Body of pancreas (tissue), 4 donors: Measurements from ENCODE around the gene DPEP2NB. TPM values are rescaled to one million over a fixed set of nuclear protein-coding genes. Genes with fewer than 3 reads are reported as not detected.

Source experiments
- ATAC-seq: fragments of 150-250 bp; one replicate; pipeline ENCODE4 v1.9.1; 2016
- DNase-seq, 4 donors: peaks; one replicate each; pipeline ENCODE4 v3.0.0-alpha.2; 2019
- H3K27ac ChIP-seq, 4 donors: fragments of 200-600 bp; sonication (generic); 1 replicate in 3 of 4; 2 replicates in 1 of 4; pipeline versions ENCODE4 v1.5.1 to v1.6.1; 2016 to 2019; ENCODE audit warnings: mild to moderate bottlenecking in 1 of 4, mixed read lengths in 1 of 4, moderate library complexity in 1 of 4
- H3K27me3 ChIP-seq, 2 donors: fragments of 200-600 bp; sonication (generic); one replicate each; pipeline ENCODE4 v1.6.0; 2016; ENCODE audit warnings: mild to moderate bottlenecking in 1 of 2
- H3K36me3 ChIP-seq, 2 donors: fragments of 200-600 bp; sonication (generic); replicated peaks in 1 of 2; 2 replicates each; pipeline ENCODE4 v1.5.1; 2016; ENCODE audit warnings: low read depth in 2 of 2; ENCODE audit not compliant: insufficient read depth in 1 of 2
- H3K4me1 ChIP-seq: fragments of 200-600 bp; sonication (generic); one replicate; pipeline ENCODE4 v1.6.0; 2016
- H3K4me3 ChIP-seq, 2 donors: fragments of 200-600 bp; sonication (generic); 1 replicate in 1 of 2; 2 replicates in 1 of 2; pipeline ENCODE4 v1.5.1; 2016 to 2019
- H3K9me3 ChIP-seq, 3 donors: fragments of 200-600 bp; sonication (generic); 1 replicate in 2 of 3; 2 replicates in 1 of 3; pipeline ENCODE4 v1.5.1; 2016
- CTCF ChIP-seq, 7 experiments: fragments of 450-650 bp in 4 of 7; fragments of 200-600 bp in 3 of 7; sonication (generic) in 3 of 7; IDR thresholded peaks; one replicate each; pipeline ENCODE4 v1.5.1; 2016 to 2019; ENCODE audit warnings: antibody characterized with exemption in 7 of 7
- POLR2A ChIP-seq, 3 donors: fragments of 450-650 bp; IDR thresholded peaks; one replicate each; pipeline ENCODE4 v1.6.1; 2016; ENCODE audit warnings: antibody characterized with exemption in 3 of 3, mild to moderate bottlenecking in 2 of 3
- WGBS, 2 donors: methylation state at CpG; one replicate each; pipeline ENCODE4 v1.1.5; 2017; 5-methylcytosine and 5-hydroxymethylcytosine counted together
- intact Hi-C: fragments of 100-400 bp; cut with DNase I; formaldehyde crosslinking; loops from one replicate; pipeline ENCODE4 v1.15.1; 2023
- total RNA-seq, 2 donors: library from RNA; depleted of rRNA; stranded (reverse); fragments of >200 nt; gene quantifications; one replicate each; pipeline ENCODE4 v1.1.0, GENCODE V29; 2016

Gene DPEP2NB
- total RNA-seq, 2 donors from 2014 or later = not detected

DNA sequence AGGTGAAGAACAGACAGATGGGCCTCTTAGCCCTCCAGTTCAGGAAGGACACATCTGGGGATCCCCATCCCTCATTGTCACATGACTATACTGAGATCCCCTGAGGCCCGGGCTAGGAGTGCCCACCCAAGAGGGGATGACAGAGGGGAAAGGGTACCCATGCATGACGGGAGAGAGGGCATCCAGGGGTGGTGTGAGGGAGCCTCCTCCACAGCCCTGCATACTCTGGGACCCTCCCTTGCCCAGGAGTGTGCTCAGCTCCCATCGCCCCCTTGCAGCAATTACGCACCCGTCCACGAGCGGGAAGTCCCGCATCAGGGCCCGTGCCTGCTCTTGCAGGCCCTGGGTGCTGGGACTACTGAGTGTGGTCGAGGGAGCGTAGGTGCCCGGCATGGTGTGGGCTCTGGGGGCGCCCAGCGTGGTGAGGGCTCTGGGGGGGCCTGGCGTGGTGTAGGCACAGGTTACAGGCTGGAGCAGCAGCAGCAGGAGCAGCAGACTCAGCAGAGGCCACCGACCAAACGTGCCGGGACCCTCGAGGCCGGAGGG lies 23.0 kb downstream of the DPEP2NB start:
- peaks cover 10% of the 10 kb centered on the region for H3K4me1 ChIP-seq
- DNase-seq (no peak), ATAC-seq (no peak)
- no peaks in the 10 kb centered on the region for H3K9me3 ChIP-seq
- no peaks in the 10 kb centered on the region for H3K36me3 ChIP-seq
- intact Hi-C loops = no loop called here
- TF ChIP-seq POLR2A (IDR thresholded peaks at IDR 0.05) = no peak
- no peak for TF ChIP-seq CTCF (IDR thresholded peaks at IDR 0.05)
- WGBS, 2 donors = 41 to 43% methylated on average over 2 to 13 of the region's 20 CpGs
- H3K27ac ChIP-seq = no peak overlapping the region
- H3K4me3 ChIP-seq = no peak overlapping the region
- no peaks in the 10 kb centered on the region for H3K27me3 ChIP-seq

DNA sequence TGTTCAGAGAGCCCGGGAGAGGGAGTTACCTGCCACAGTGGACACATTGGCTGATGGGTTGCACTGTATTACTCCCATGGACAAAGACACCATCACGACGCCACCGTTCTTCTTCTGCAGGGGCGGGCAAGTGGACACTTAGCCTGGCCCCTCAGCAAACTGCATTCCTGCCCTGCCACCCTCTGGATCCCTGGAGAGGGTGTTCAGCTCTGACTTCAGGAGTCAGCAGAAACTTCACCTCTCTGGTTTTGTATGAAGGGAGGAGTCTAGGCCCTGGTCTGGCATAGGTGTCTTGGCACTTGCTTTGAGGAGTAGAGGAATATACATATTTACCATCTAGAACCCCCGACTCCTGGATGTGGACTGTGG lies 25.7 kb downstream of the DPEP2NB start:
- no peak for ATAC-seq
- H3K4me3 ChIP-seq = no peak overlapping the region
- H3K9me3 ChIP-seq = no peaks in the 10 kb centered on the region
- H3K4me1 ChIP-seq = peaks cover 11% of the 10 kb centered on the region
- WGBS, 2 donors = 73 to 78% methylated on average over 6 of the region's 6 CpGs
- H3K27me3 ChIP-seq = no peaks in the 10 kb centered on the region
- TF ChIP-seq POLR2A (IDR thresholded peaks at IDR 0.05) (no peak), CTCF (IDR thresholded peaks at IDR 0.05) (no peak)
- H3K27ac ChIP-seq = no peak overlapping the region
- intact Hi-C loops = no loop called here
- H3K36me3 ChIP-seq = no peaks in the 10 kb centered on the region
- no peak for DNase-seq

DNA sequence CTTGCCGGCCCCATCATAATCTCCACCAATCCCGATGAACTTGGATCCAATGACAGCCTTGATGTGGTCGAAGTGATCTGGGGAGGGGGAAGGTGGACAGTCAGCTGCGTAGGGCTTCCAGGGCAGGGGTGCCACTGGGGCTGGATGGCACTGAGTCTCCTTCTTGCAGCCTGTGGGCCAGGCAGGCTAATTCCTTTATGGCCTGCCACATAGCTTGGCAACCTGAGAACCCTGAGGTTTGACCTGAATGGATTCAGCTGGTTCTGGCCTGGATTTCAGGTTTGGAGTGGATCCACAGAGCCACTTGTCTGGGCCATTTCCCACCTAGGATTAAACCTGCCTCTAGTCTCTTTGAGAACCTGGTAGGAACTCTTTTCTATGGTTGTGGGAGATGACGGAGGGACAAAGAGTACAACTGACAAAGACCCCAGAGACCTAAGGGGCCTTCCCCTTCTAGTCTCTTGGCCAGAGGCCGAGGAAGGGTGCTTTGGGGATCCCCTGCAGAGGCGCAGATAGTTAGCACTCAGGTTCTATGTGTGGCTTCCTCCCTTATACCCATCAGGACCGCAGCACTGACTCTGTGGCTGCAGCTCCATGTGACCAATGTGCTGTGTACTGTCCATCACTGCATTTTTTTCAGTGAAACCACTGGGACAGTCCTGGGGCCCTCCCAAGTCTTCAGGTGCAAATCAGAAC lies 26.2 kb downstream of the DPEP2NB start:
- no peak overlapping the region for H3K4me3 ChIP-seq
- ATAC-seq = no peak
- intact Hi-C loops = no loop called here

GRCh38 chr16:67988675-67989074 lies 27.0 kb downstream of the DPEP2NB start:
- TF ChIP-seq CTCF (IDR thresholded peaks at IDR 0.05) = no peak
- no peak for TF ChIP-seq POLR2A (IDR thresholded peaks at IDR 0.05)
- intact Hi-C loops = no loop called here
- DNase-seq = no peak
- WGBS, 2 donors = 65 to 89% methylated on average over 3 of the region's 3 CpGs
- H3K27me3 ChIP-seq = no peaks in the 10 kb centered on the region
- no peak for ATAC-seq
- H3K4me3 ChIP-seq = no peak overlapping the region
- no peaks in the 10 kb centered on the region for H3K9me3 ChIP-seq
- peaks cover 12% of the 10 kb centered on the region for H3K4me1 ChIP-seq
- no peak overlapping the region for H3K27ac ChIP-seq
- H3K36me3 ChIP-seq = no peaks in the 10 kb centered on the region

More for the DNA sequence above, 26.2 kb downstream of the DPEP2NB start:
- no peak for DNase-seq
- WGBS, 2 donors = 69 to 80% methylated on average over 6 to 8 of the region's 8 CpGs
- Histone ChIP-seq H3K4me1 (peaks cover 13% of the 10 kb centered on the region), H3K9me3 (no peaks in the 10 kb centered on the region), H3K27me3 (no peaks in the 10 kb centered on the region), H3K27ac (no peak overlapping the region), H3K36me3 (no peaks in the 10 kb centered on the region)
- TF ChIP-seq POLR2A (IDR thresholded peaks at IDR 0.05) (no peak), CTCF (IDR thresholded peaks at IDR 0.05) (no peak)
